ENCODE results near the gene OR7G1.

The OR7G1 gene

DNA sequence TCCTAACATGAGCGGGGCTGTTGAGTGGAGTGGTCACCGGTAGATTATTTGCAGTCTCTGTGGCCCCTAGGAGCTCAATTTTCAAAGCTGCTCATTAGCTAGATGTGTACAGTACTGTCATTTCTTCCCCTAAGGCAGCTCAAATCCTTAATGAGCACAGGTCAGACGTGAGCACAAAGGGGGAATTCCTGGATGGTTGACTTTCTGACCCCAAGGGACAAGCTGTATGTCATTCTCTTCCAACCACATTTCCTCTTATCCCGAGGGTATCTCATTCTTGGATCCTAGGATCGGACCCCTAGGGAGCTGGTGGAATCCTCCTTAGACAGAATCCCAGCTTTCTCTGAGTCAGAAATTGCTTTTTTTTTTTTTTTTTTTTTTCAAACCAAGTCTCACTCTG is 16.9 kb upstream of the OR7G1 start:
- H3K27ac ChIP-seq, result no peak overlapping the region
- TF ChIP-seq, protein P1, sequence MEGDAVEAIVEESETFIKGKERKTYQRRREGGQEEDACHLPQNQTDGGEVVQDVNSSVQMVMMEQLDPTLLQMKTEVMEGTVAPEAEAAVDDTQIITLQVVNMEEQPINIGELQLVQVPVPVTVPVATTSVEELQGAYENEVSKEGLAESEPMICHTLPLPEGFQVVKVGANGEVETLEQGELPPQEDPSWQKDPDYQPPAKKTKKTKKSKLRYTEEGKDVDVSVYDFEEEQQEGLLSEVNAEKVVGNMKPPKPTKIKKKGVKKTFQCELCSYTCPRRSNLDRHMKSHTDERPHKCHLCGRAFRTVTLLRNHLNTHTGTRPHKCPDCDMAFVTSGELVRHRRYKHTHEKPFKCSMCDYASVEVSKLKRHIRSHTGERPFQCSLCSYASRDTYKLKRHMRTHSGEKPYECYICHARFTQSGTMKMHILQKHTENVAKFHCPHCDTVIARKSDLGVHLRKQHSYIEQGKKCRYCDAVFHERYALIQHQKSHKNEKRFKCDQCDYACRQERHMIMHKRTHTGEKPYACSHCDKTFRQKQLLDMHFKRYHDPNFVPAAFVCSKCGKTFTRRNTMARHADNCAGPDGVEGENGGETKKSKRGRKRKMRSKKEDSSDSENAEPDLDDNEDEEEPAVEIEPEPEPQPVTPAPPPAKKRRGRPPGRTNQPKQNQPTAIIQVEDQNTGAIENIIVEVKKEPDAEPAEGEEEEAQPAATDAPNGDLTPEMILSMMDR (conservative IDR thresholded peaks at IDR 0.05), result no peak

DNA sequence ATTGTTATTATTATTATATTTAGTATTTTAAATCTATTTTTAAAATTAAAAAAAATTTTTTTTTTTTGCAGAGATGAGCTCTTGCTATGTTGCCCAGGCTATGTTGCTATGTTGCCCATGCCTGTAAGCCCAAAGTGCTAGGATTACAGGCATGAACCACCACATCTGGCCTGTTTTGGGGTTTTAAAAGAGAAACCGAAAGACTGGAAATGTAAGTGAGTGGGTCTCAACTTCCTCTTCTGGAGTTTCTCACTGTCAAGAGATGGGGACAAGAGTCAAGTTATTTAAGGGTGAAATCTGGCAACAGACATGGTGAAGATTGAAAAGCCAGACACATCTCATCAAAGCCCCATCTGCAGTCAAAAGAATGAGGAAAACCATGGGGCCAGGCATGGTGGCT is 15.4 kb upstream of the OR7G1 start:
- TF ChIP-seq, protein P1 (conservative IDR thresholded peaks at IDR 0.05), result no peak
- no peak overlapping the region for H3K27ac ChIP-seq

DNA sequence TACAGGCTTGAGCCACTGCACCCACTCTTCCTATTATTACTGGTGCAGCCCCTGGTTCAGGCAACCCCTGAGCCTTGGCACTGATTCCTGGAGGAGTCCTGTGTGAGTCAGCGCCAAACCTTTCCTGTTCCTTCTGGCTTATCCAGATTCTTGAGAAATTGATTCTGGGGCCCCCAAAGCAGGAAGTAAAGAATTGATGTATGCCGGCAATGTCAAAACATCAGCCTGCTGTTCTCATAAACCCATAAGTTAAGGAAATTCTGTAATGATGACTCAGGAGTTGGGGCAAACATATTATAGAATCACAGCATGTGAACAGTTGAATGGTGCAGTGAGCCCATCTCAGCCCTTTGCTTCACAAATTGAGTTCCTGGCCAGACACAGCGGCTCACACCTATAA is 12.6 kb upstream of the OR7G1 start:
- H3K27ac ChIP-seq, result no peak overlapping the region

DNA sequence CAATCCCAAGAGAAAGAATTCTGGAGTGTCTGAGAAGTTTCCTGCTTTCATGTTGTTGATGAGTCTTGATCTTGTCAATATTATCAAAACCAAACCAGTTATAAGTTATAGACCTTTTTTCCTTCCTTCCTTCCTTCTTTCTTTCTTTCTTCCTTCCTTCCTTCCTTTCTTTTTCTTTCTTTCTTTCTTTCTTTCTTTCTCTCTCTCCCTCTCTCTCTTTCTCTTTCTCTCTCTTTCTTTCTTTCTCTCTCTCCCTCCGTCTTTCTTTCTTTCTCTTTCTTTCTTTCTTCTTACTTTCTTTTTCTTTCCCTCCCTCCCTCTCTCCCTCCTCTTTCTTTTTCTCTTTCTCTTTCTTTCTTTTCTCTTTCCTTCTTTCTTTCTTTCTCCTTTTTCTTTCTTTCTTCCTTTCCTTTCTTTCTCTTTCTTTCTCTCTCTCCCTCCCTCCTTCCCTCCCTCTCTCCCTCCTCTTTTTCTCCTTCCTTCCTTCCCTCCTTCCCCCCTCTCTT is 11.4 kb upstream of the OR7G1 start, which contains the start of gene OR7G3:
TSS of gene OR7G3 (minus strand) at position 51 of the 506 bp plus-strand sequence. CDS start at position 51, 0 bp downstream.
- TF ChIP-seq, protein P1 (conservative IDR thresholded peaks at IDR 0.05), result no peak

More for the DNA sequence above, 12.6 kb upstream of the OR7G1 start:
- TF ChIP-seq, protein P1 (conservative IDR thresholded peaks at IDR 0.05), result no peak

DNA sequence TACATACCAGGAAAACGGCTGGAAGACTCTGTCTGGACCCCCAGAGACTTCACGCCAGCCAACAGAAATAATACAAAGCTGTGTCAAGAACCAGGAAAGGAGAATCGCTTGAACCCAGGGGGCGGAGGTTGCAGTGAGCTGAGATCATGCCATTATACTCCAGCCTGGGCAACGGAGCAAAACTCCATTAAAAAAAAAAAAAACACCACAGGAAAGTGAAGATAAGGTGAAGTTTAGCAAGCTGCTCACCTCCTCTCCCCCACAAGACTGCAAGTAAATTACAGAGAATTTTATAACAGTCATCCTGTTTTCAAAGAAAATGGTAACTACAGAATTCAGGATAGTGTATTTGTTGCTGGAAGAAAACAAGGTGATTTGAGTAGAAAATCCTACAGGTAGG is 984 bp upstream of the OR7G1 start:
- TF ChIP-seq, protein P1 (conservative IDR thresholded peaks at IDR 0.05), result no peak
- no peak overlapping the region for H3K27ac ChIP-seq

More for the DNA sequence above, 11.4 kb upstream of the OR7G1 start, which contains the start of gene OR7G3:
- no peak within 1 kb of the TSS for H3K27ac ChIP-seq

DNA sequence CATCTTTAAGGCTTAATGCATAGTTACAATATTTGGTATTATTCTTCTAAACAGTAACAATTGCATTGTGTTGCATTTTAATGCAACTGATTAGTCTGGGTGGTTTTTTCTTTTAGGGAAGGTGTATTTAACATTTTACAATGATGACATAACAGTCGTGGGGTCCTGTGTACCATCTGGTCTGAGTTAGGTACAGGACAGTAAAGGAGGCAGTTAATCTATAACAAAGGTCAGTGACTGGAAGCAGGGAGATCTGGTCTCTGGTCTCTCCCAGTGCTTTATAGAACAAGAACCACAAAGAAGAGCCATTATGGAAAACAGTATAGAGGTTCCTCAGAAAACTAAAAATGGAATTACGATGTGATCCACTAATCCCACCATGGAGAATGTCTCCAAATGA is 5.6 kb downstream of the OR7G1 start:
- no peak overlapping the region for H3K27ac ChIP-seq
- TF ChIP-seq, protein P1 (conservative IDR thresholded peaks at IDR 0.05), result no peak

DNA sequence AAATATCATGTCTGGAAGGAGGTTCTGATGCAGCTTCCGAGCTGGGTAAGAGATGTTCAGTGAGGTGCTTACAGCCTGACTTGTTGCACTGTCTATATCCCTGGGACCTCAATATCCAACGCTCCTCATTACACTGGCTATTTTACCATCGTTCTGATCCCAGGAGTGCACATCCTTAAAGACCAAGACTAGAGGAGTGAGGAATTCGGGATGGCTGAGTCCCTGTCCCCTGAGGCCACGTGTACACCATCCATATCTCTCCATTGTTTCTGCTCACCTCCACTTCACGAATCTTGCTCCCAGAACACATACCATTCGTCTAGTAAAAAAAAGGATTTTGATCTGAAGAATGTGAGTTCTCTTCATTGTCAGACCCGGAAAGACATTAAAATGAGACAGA is 8.2 kb downstream of the OR7G1 start, which contains the start of gene OR7G2:
TSS of gene OR7G2 (minus strand) at position 101 of the 400 bp plus-strand sequence. CDS start 4,232 bp downstream, outside the sequence.
- H3K27ac ChIP-seq, result no peak within 1 kb of the TSS
- TF ChIP-seq, protein P1 (conservative IDR thresholded peaks at IDR 0.05), result no peak
